Sciatic nerve (tissue), 2 donors: ENCODE results near the gene JDP2. TPM values are rescaled to one million over a fixed set of nuclear protein-coding genes. Genes with fewer than 3 reads are reported as not detected.
"Not testable (repeated sequence)": the region's sequence is repeated elsewhere in the genome, so short reads cannot be mapped to it uniquely, and the experiment has no call there.

Source experiments
- ATAC-seq: fragments of 200-7000 bp; cut with Tn5 transposase; one replicate; pipeline ENCODE4 v1.9.1; 2020; ENCODE audit warnings: mild to moderate bottlenecking, moderate library complexity
- DNase-seq: peaks from one replicate; pipeline ENCODE4 v3.0.0-alpha.2; 2020; ENCODE audit warnings: low spot score
- intact Hi-C: fragments of 100-400 bp; cut with DNase I; formaldehyde crosslinking; loops from one replicate; pipeline ENCODE4 v1.14.2; 2022
- total RNA-seq: library from RNA; stranded (reverse); fragmentation: NEBNext Ultra II Directional; extraction: Animal tissue kit (Norgen Biotek cat#: 25700); gene quantifications from one replicate; pipeline ENCODE4 v1.2.1, GENCODE V29; 2021
- donor health status: DM: no; HTN: no; CAD: no.
- donor health status: DM: no; HTN: no; CAD: no.

Gene JDP2
- 59.7 TPM for total RNA-seq

- intact Hi-C loops: no loop called here
- peak; percentile 92 for ATAC-seq
- DNase-seq: peak; percentile 97
Observed at GRCh38 chr14:75427482-75428229, at the start of gene JDP2. TSS of gene JDP2 (plus strand) at chr14:75428022. CDS start at chr14:75437921, 9,899 bp downstream.

- ATAC-seq: no peak
- no peak for DNase-seq
- intact Hi-C loops: no loop called here
Observed at GRCh38 chr14:75379246-75379929, 48.4 kb upstream of the JDP2 start.

GRCh38 chr14:75379930-75380270 lies 47.9 kb upstream of the JDP2 start:
- DNase-seq: no peak
- intact Hi-C loops: no loop called here
- ATAC-seq: no peak

- DNase-seq: no peak
- intact Hi-C loops: no loop called here
- ATAC-seq: peak; percentile 26
Observed at GRCh38 chr14:75380656-75381055, 47.2 kb upstream of the JDP2 start.

GRCh38 chr14:75381642-75382041 lies 46.2 kb upstream of the JDP2 start:
- DNase-seq: no peak
- intact Hi-C loops: no loop called here

GRCh38 chr14:75383219-75383618 lies 44.6 kb upstream of the JDP2 start:
- intact Hi-C loops, ATAC-seq, DNase-seq: not testable (repeated sequence)

More at GRCh38 chr14:75381642-75382041, 46.2 kb upstream of the JDP2 start:
- ATAC-seq: no peak

GRCh38 chr14:75383721-75384120 lies 44.1 kb upstream of the JDP2 start:
- intact Hi-C loops: no loop called here
- no peak for DNase-seq
- no peak for ATAC-seq

GRCh38 chr14:75389679-75390078 lies 38.1 kb upstream of the JDP2 start:
- DNase-seq (no peak), ATAC-seq (no peak)
- intact Hi-C loops: no loop called here

- intact Hi-C loops: no loop called here
- DNase-seq: no peak
- ATAC-seq: no peak
Observed at GRCh38 chr14:75390183-75390582, 37.6 kb upstream of the JDP2 start.

- no peak for DNase-seq
- no peak for ATAC-seq
- intact Hi-C loops: no loop called here
Observed at GRCh38 chr14:75391953-75392352, 35.9 kb upstream of the JDP2 start.

GRCh38 chr14:75392686-75393641 lies 34.9 kb upstream of the JDP2 start:
- ATAC-seq: no peak
- DNase-seq: no peak
- intact Hi-C loops: no loop called here

GRCh38 chr14:75393794-75394193 lies 34.0 kb upstream of the JDP2 start:
- no peak for DNase-seq
- no peak for ATAC-seq
- intact Hi-C loops: no loop called here

GRCh38 chr14:75395862-75396261 lies 32.0 kb upstream of the JDP2 start:
- no peak for ATAC-seq
- intact Hi-C loops: no loop called here
- DNase-seq: no peak

- no peak for DNase-seq
- no peak for ATAC-seq
- intact Hi-C loops: no loop called here
Observed at GRCh38 chr14:75399321-75399720, 28.5 kb upstream of the JDP2 start.

GRCh38 chr14:75399843-75400775 lies 27.7 kb upstream of the JDP2 start:
- intact Hi-C loops: no loop called here
- ATAC-seq (peak; percentile 75), DNase-seq (peak; percentile 91)

GRCh38 chr14:75401361-75401760 lies 26.5 kb upstream of the JDP2 start:
- peak; percentile 89 for ATAC-seq
- DNase-seq: no peak
- intact Hi-C loops: no loop called here

- intact Hi-C loops: no loop called here
- ATAC-seq (no peak), DNase-seq (no peak)
Observed at GRCh38 chr14:75402867-75403413, 24.9 kb upstream of the JDP2 start.

GRCh38 chr14:75404847-75405246 lies 23.0 kb upstream of the JDP2 start:
- ATAC-seq (no peak), DNase-seq (no peak)
- intact Hi-C loops: no loop called here
